Pancreas (tissue), 10 donors: ENCODE data around the gene CPED1. TPM values are rescaled to one million over a fixed set of nuclear protein-coding genes. Genes with fewer than 3 reads are reported as not detected.

ENCODE experiments used
- ATAC-seq, 4 donors: fragments of 200-7000 bp; cut with Tn5 transposase; one replicate each; pipeline versions ENCODE4 v1.8.0 to v1.9.1; 2020; ENCODE audit warnings: mild to moderate bottlenecking in 4 of 4, moderate library complexity in 4 of 4
- DNase-seq, 6 donors: peaks; one replicate each; pipeline ENCODE4 v3.0.0-alpha.2; 2020
- FAIRE-seq: peaks from 2 replicates; lab custom pipeline; 2012; peaks lifted over from hg19 to GRCh38; lab: Jason Lieb, UNC
- H3K27ac ChIP-seq, 4 donors: fragments of 200-600 bp; sonication (generic); 1 replicate in 3 of 4; 2 replicates in 1 of 4; pipeline versions ENCODE4 v1.5.0 to v1.8.0; 2020
- H3K27me3 ChIP-seq, 4 donors: fragments of 200-600 bp; one replicate each; pipeline ENCODE4 v1.8.0; 2021
- H3K36me3 ChIP-seq, 3 donors: fragments of 200-600 bp; sonication (generic) in 1 of 3; one replicate each; pipeline versions ENCODE4 v1.5.0 to v1.8.0; 2020 to 2021
- H3K4me1 ChIP-seq, 3 donors: fragments of 200-600 bp; one replicate each; pipeline ENCODE4 v1.8.0; 2021
- H3K4me3 ChIP-seq, 4 donors: fragments of 200-600 bp; sonication (generic) in 2 of 4; one replicate each; pipeline versions ENCODE4 v1.5.0 to v1.8.0; 2020 to 2021
- H3K9me3 ChIP-seq, 4 donors: fragments of 200-600 bp; one replicate each; pipeline ENCODE4 v1.8.0; 2021
- CTCF ChIP-seq, 4 donors: fragments of 200-600 bp; sonication (generic) in 3 of 4; IDR thresholded peaks; one replicate each; pipeline versions ENCODE4 v1.5.0 to v1.8.0; 2021; ENCODE audit warnings: antibody characterized with exemption in 4 of 4
- WGBS, 2 donors: extraction: QIAGEN DNeasy Blood & Tissue Kit; methylation state at CpG; one replicate each; pipeline ENCODE4 v1.1.7; 2013; 5-methylcytosine and 5-hydroxymethylcytosine counted together
- intact Hi-C, 3 donors: fragments of 100-400 bp; cut with DNase I; formaldehyde crosslinking; loops; one replicate each; pipeline versions ENCODE4 v1.11.1 to v1.14.2; 2022
- polyA plus RNA-seq, 2 donors: library from polyadenylated mRNA; stranded (reverse); fragments of 200-250 nt; gene quantifications; one replicate each; pipeline ENCODE4 v1.2.3, GENCODE V29; 2013
- total RNA-seq, 6 donors: library from RNA; stranded (reverse); fragmentation: NEBNext Ultra II Directional in 4 of 6; extraction: Animal tissue kit (Norgen Biotek cat#: 25700) in 4 of 6; gene quantifications; one replicate each; pipeline versions ENCODE4 v1.2.1 to v1.2.4, GENCODE V29; 2021 to 2023
- donor health status: healthy with polysubstance abuse.
- donor health status: DM: no; HTN: no; CAD: no; lungs with moderate emphysema.
- donor health status: DM: no; HTN: no; CAD: no.
- donor health status: control.
- donor health status: control.
- donor health status: Bipolar disorder and iron deficiency.
- donor health status: DM: yes; HTN: yes; CAD: no.
- donor health status: DM: no; HTN: no; CAD: no.
- donor health status: DM: no; HTN: no; CAD: no.
- donor health status: DM: yes; HTN: yes; CAD: no.

CPED1 gene
- total and polyA plus RNA-seq, 8 donors: 0.57 to 6.1 (median 1.3) TPM

DNA sequence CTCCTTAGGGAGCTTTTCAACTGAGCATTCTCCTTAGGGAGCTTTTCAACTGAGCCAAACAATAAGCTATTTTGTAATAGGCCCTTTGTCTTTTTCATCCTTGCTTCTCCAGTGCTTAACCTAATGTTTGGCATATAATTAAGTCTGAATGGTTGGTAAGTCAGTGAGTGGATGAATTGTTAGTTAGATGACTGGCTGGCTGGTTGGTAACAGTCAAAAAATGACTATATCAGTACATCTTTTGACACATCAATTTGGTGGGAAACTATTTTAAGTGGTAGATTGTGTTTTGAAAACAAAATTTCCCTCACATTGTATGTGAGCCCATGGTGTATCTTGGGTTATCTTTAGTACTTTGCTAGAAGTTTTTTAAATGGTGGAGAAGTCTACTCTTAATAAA, 21.6 kb upstream of the CPED1 start:
- Histone ChIP-seq H3K27ac (no peak overlapping the region), H3K27me3 (no peaks in the 10 kb centered on the region), H3K9me3 (no peaks in the 10 kb centered on the region), H3K36me3 (peaks cover 4 to 56% (median 13%) of the 10 kb centered on the region in 3 donors), H3K4me1 (no peaks in the 10 kb centered on the region), H3K4me3 (no peak overlapping the region)
- ATAC-seq (no peak), FAIRE-seq (no peak), DNase-seq (no peak)
- intact Hi-C loops: no loop called here
- no peak for TF ChIP-seq CTCF (IDR thresholded peaks at IDR 0.05)

- Histone ChIP-seq H3K27ac (no peak overlapping the region), H3K4me1 (no peaks in the 10 kb centered on the region), H3K4me3 (no peak overlapping the region), H3K36me3 (peaks cover 0 to 53% (median 18%) of the 10 kb centered on the region in 3 donors), H3K27me3 (no peaks in the 10 kb centered on the region), H3K9me3 (no peaks in the 10 kb centered on the region)
- TF ChIP-seq CTCF (IDR thresholded peaks at IDR 0.05): no peak
- intact Hi-C loops: no loop called here
- FAIRE-seq: no peak
- ATAC-seq: no peak
- 87 to 97% methylated on average over 1 of the region's 1 CpG for WGBS, 2 donors
- DNase-seq: no peak
Observed at GRCh38 chr7:120973849-120974248, 14.7 kb upstream of the CPED1 start.

DNA sequence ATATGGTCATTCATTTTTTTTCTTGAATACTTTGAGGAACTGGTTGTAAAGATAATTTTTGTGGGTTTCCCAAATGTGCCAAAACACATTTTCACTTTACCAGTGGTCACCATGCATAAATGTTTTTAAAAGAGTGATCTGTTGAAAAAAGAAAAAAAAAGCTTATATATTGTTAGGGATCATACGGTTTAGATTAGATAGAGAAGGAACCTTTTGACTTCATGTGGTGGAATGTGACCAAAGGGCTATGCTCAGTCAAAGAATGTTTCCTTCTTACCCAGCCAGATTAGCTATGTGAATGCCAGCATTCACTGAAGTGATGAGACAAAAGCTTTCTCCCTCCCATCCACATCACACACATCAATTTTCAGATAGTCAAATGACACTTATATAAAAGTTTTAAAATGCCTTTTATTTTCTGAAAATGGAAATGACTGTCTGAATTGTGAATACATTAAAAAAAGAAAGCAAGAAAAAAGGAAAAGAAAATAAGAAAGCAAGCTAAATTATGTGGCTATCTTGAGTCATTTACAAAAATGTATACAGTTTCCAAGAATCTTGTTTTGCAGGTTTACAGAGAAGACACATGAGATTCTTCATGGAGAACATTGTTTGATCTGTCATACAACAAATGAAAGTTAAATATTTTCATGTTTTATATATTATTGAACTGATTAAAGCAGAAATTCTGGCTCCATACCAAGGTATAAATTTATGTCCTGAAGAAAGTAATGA, 8.6 kb upstream of the CPED1 start:
- no peaks in the 10 kb centered on the region for H3K27me3 ChIP-seq
- intact Hi-C loops: loop anchor here in 1 of 3 donors (10.0 kb wide), 1 partner anchor 105 kb away; no protein-coding TSS in a partner anchor
- WGBS, 2 donors: 5 to 9% methylated on average over 1 of the region's 1 CpG
- ATAC-seq (no peak), FAIRE-seq (peak; percentile 9), DNase-seq (no peak)
- peaks cover 0 to 7% (median 2%) of the 10 kb centered on the region in 3 donors for H3K36me3 ChIP-seq
- H3K4me1 ChIP-seq: no peaks in the 10 kb centered on the region
- H3K4me3 ChIP-seq: no peak overlapping the region
- no peaks in the 10 kb centered on the region for H3K9me3 ChIP-seq
- no peak for TF ChIP-seq CTCF (IDR thresholded peaks at IDR 0.05)
- H3K27ac ChIP-seq: no peak overlapping the region

GRCh38 chr7:120981117-120981516, 7.4 kb upstream of the CPED1 start:
- intact Hi-C loops: loop anchor here in 1 of 3 donors (10.0 kb wide), 1 partner anchor 104 kb away; no protein-coding TSS in a partner anchor
- no peak for TF ChIP-seq CTCF (IDR thresholded peaks at IDR 0.05)

More at GRCh38 chr7:120981117-120981516, 7.4 kb upstream of the CPED1 start:
- Histone ChIP-seq H3K27ac (no peak overlapping the region), H3K27me3 (no peaks in the 10 kb centered on the region), H3K4me3 (no peak overlapping the region), H3K36me3 (peaks cover 0 to 4% (median 0%) of the 10 kb centered on the region in 3 donors), H3K9me3 (no peaks in the 10 kb centered on the region), H3K4me1 (no peaks in the 10 kb centered on the region)
- no peak for ATAC-seq
- no peak for DNase-seq
- no peak for FAIRE-seq
- 68 to 84% methylated on average over 1 of the region's 1 CpG for WGBS, 2 donors
